Measurements from ENCODE around the gene MRTO4. TPM values are rescaled to one million over a fixed set of nuclear protein-coding genes. Genes with fewer than 3 reads are reported as not detected.
"Not testable (repeated sequence)": the region's sequence is repeated elsewhere in the genome, so short reads cannot be mapped to it uniquely, and the experiment has no call there.

Gene MRTO4
- total and polyA plus RNA-seq, 4 donors: 9.5 to 11.1 (median 10.2) TPM

GRCh38 chr1:19229828-19230325, 21.7 kb upstream of the MRTO4 start:
- DNase-seq (ENCODE audit: low spot score): no peak
- Histone ChIP-seq H3K4me1 (ENCODE audit: control insufficient read depth in 4 of 4, insufficient read depth in 4 of 4, low read length in 3 of 4) (peaks cover 3 to 16% (median 15%) of the 10 kb centered on the region in 4 donors), H3K27me3 (ENCODE audit: control insufficient read depth in 4 of 4, insufficient read depth in 4 of 4, low read length in 3 of 4) (no peaks in the 10 kb centered on the region), H3K9me3 (ENCODE audit: control insufficient read depth in 4 of 4, low read length in 3 of 4) (no peaks in the 10 kb centered on the region), H3K9ac (ENCODE audit: low read depth in 1 of 2, low read length in 2 of 2) (no peak overlapping the region), H3K36me3 (ENCODE audit: control insufficient read depth in 4 of 4, insufficient read depth in 3 of 4, low read depth in 1 of 4, low read length in 3 of 4) (peaks cover 31 to 67% (median 40%) of the 10 kb centered on the region in 4 donors), H3K4me3 (ENCODE audit: low read depth in 1 of 3, low read length in 3 of 3) (no peak overlapping the region), H3K27ac (ENCODE audit: low read depth in 1 of 2, low read length in 2 of 2) (no peak overlapping the region)
- TF ChIP-seq RAD21 (IDR thresholded peaks at IDR 0.05) (no peak), JUND (IDR thresholded peaks at IDR 0.05) (no peak), MAX (IDR thresholded peaks at IDR 0.05) (no peak), REST (IDR thresholded peaks at IDR 0.05) (no peak), ZBTB33 (IDR thresholded peaks at IDR 0.05) (no peak), NR2F2 (IDR thresholded peaks at IDR 0.05) (no peak), HNF4G (IDR thresholded peaks at IDR 0.05) (no peak), YY1 (IDR thresholded peaks at IDR 0.05) (no peak), TAF1 (conservative IDR thresholded peaks at IDR 0.05) (no peak), SP1 (IDR thresholded peaks at IDR 0.05) (no peak), FOXA2 (IDR thresholded peaks at IDR 0.05) (no peak), CTCF (IDR thresholded peaks at IDR 0.05; ENCODE audit: low read depth, low read length, missing input control) (no peak)
- WGBS: 85% methylated on average over 6 of the region's 6 CpGs

GRCh38 chr1:19231736-19232523, 19.7 kb upstream of the MRTO4 start:
- peaks cover 23 to 58% (median 29%) of the 10 kb centered on the region in 4 donors for H3K36me3 ChIP-seq (ENCODE audit: control insufficient read depth in 4 of 4, insufficient read depth in 3 of 4, low read depth in 1 of 4, low read length in 3 of 4)
- not testable (repeated sequence) for H3K27me3 ChIP-seq (ENCODE audit: control insufficient read depth in 4 of 4, insufficient read depth in 4 of 4, low read length in 3 of 4); H3K4me3 ChIP-seq (ENCODE audit: low read depth in 1 of 3, low read length in 3 of 3); H3K27ac ChIP-seq (ENCODE audit: low read depth in 1 of 2, low read length in 2 of 2); H3K9ac ChIP-seq (ENCODE audit: low read depth in 1 of 2, low read length in 2 of 2); DNase-seq (ENCODE audit: low spot score); H3K9me3 ChIP-seq (ENCODE audit: control insufficient read depth in 4 of 4, low read length in 3 of 4)
- WGBS: 96% methylated on average over 16 of the region's 16 CpGs
- H3K4me1 ChIP-seq (ENCODE audit: control insufficient read depth in 4 of 4, insufficient read depth in 4 of 4, low read length in 3 of 4): peaks cover 3 to 16% (median 15%) of the 10 kb centered on the region in 4 donors
